Right hindlimb (tissue), 1 donor: Measurements from ENCODE around the gene EPHA6.
"Not testable (repeated sequence)": the region's sequence is repeated elsewhere in the genome, so short reads cannot be mapped to it uniquely, and the experiment has no call there.

ENCODE experiments used
- DNase-seq: peaks from one replicate; pipeline ENCODE4 v3.0.0-alpha.2; 2018

The EPHA6 gene

GRCh38 chr3:97485206-97485605, 670.8 kb downstream of the EPHA6 start:
- DNase-seq = no peak

- no peak for DNase-seq
Observed at GRCh38 chr3:97487587-97487986, 673.2 kb downstream of the EPHA6 start.

- no peak for DNase-seq
Observed at GRCh38 chr3:97488741-97489140, 674.3 kb downstream of the EPHA6 start.

GRCh38 chr3:97495896-97496295, 681.5 kb downstream of the EPHA6 start:
- no peak for DNase-seq

- DNase-seq = no peak
Observed at GRCh38 chr3:97497138-97497537, 682.7 kb downstream of the EPHA6 start.

GRCh38 chr3:97504463-97504862, 690.1 kb downstream of the EPHA6 start:
- no peak for DNase-seq

- no peak for DNase-seq
Observed at GRCh38 chr3:97510795-97511194, 696.4 kb downstream of the EPHA6 start.

- DNase-seq = no peak
Observed at GRCh38 chr3:97515076-97515475, 700.7 kb downstream of the EPHA6 start.

- DNase-seq = no peak
Observed at GRCh38 chr3:97530691-97531090, 716.3 kb downstream of the EPHA6 start.

- not testable (repeated sequence) for DNase-seq
Observed at GRCh38 chr3:97547573-97547972, 733.2 kb downstream of the EPHA6 start.

GRCh38 chr3:97550408-97550807, 736.0 kb downstream of the EPHA6 start:
- no peak for DNase-seq

- no peak for DNase-seq
Observed at GRCh38 chr3:97552186-97552585, 737.8 kb downstream of the EPHA6 start.

GRCh38 chr3:97575742-97576141, 761.3 kb downstream of the EPHA6 start:
- no peak for DNase-seq

GRCh38 chr3:97576221-97576620, 761.8 kb downstream of the EPHA6 start:
- DNase-seq = no peak

GRCh38 chr3:97579365-97579764, 765.0 kb downstream of the EPHA6 start:
- no peak for DNase-seq

GRCh38 chr3:97610626-97611025, 796.2 kb downstream of the EPHA6 start:
- DNase-seq = no peak

GRCh38 chr3:97612632-97613031, 798.2 kb downstream of the EPHA6 start:
- no peak for DNase-seq

- DNase-seq = no peak
Observed at GRCh38 chr3:97613139-97613538, 798.7 kb downstream of the EPHA6 start.

GRCh38 chr3:97620514-97620913, 806.1 kb downstream of the EPHA6 start:
- not testable (repeated sequence) for DNase-seq

GRCh38 chr3:97636465-97636864, 822.1 kb downstream of the EPHA6 start:
- no peak for DNase-seq

- no peak for DNase-seq
Observed at GRCh38 chr3:97646932-97647331, 832.5 kb downstream of the EPHA6 start.

GRCh38 chr3:97647441-97647982, 833.1 kb downstream of the EPHA6 start:
- no peak for DNase-seq

GRCh38 chr3:97655971-97656370, 841.6 kb downstream of the EPHA6 start:
- DNase-seq = no peak

- no peak for DNase-seq
Observed at GRCh38 chr3:97656638-97657037, 842.2 kb downstream of the EPHA6 start.

- no peak for DNase-seq
Observed at GRCh38 chr3:97658668-97659285, 844.4 kb downstream of the EPHA6 start.
